CD14-positive monocyte (primary cell): ENCODE results near the gene GABARAPL1. TPM values are rescaled to one million over a fixed set of nuclear protein-coding genes. Genes with fewer than 3 reads are reported as not detected.

Experiments used
- DNase-seq, 3 donors: peaks; one replicate each; pipeline ENCODE4 v3.0.0-alpha.2; 2011 to 2022
- H2AFZ ChIP-seq: 2 replicates; pipeline ENCODE4 v1.6.0; 2012; ENCODE audit warnings: mild to moderate bottlenecking, low read depth, low read length, inconsistent platforms; ENCODE audit not compliant: insufficient read depth, poor library complexity, severe bottlenecking
- H3K27ac ChIP-seq, 2 donors: 1 replicate in 1 of 2; 2 replicates in 1 of 2; pipeline ENCODE4 v1.5.1; 2012 to 2013; ENCODE audit warnings: low read length in 2 of 2, control low read depth in 1 of 2, inconsistent platforms in 1 of 2, low read depth in 1 of 2, mild to moderate bottlenecking in 1 of 2
- H3K27me3 ChIP-seq, 2 donors: one replicate each; pipeline versions ENCODE4 v1.6.0 to v1.6.1; 2011 to 2013; ENCODE audit warnings: low read length in 2 of 2; ENCODE audit not compliant: control insufficient read depth in 2 of 2, insufficient read depth in 2 of 2
- H3K36me3 ChIP-seq, 2 donors: replicated peaks in 1 of 2; 1 replicate in 1 of 2; 2 replicates in 1 of 2; pipeline versions ENCODE4 v1.5.1 to v1.6.1; 2012 to 2013; ENCODE audit warnings: low read length in 2 of 2, control low read depth in 1 of 2, inconsistent platforms in 1 of 2, mild to moderate bottlenecking in 1 of 2; ENCODE audit not compliant: insufficient read depth in 2 of 2, control insufficient read depth in 1 of 2
- H3K4me1 ChIP-seq, 2 donors: 1 replicate in 1 of 2; 2 replicates in 1 of 2; pipeline versions ENCODE4 v1.5.1 to v1.6.1; 2012 to 2013; ENCODE audit warnings: low read length in 2 of 2, control low read depth in 1 of 2, inconsistent platforms in 1 of 2, mild to moderate bottlenecking in 1 of 2, moderate library complexity in 1 of 2; ENCODE audit not compliant: insufficient read depth in 2 of 2, control insufficient read depth in 1 of 2
- H3K4me2 ChIP-seq: replicated peaks from 2 replicates; pipeline ENCODE3; 2012; ENCODE audit warnings: low read length, moderate library complexity, mild to moderate bottlenecking; ENCODE audit not compliant: poor library complexity, severe bottlenecking; ENCODE audit errors: extremely low read depth
- H3K4me3 ChIP-seq, 3 experiments: fragments of 200-600 bp in 1 of 3; sonication (generic) in 1 of 3; replicated peaks in 1 of 3; 1 replicate in 2 of 3; 2 replicates in 1 of 3; pipeline ENCODE4 v1.5.1; 2011 to 2013; ENCODE audit warnings: low read length in 3 of 3, mild to moderate bottlenecking in 3 of 3, control low read depth in 2 of 3, low read depth in 2 of 3, inconsistent platforms in 1 of 3, moderate library complexity in 1 of 3
- H3K79me2 ChIP-seq: 2 replicates; pipeline ENCODE4 v1.6.0; 2012; ENCODE audit warnings: mild to moderate bottlenecking, control low read depth, inconsistent platforms, low read length, moderate library complexity; ENCODE audit not compliant: insufficient read depth
- H3K9ac ChIP-seq: 2 replicates; pipeline ENCODE4 v1.6.0; 2017; ENCODE audit warnings: low read length, mild to moderate bottlenecking; ENCODE audit not compliant: insufficient read depth, poor library complexity, severe bottlenecking
- H3K9me3 ChIP-seq, 2 donors: replicated peaks in 1 of 2; 1 replicate in 1 of 2; 2 replicates in 1 of 2; pipeline versions ENCODE4 v1.5.1 to v1.6.1; 2012 to 2013; ENCODE audit warnings: low read length in 2 of 2, control low read depth in 1 of 2; ENCODE audit not compliant: control insufficient read depth in 1 of 2, insufficient read depth in 1 of 2
- H4K20me1 ChIP-seq: 2 replicates; pipeline ENCODE4 v1.6.0; 2012; ENCODE audit warnings: mild to moderate bottlenecking, low read length, control low read depth, moderate library complexity; ENCODE audit not compliant: insufficient read depth
- H3K27ac Mint-ChIP-seq, 7 donors: one replicate each; pipeline ENCODE4 v1.8.0; 2020; ENCODE audit warnings: mild to moderate bottlenecking in 7 of 7, mixed read lengths in 7 of 7, moderate library complexity in 6 of 7, inconsistent platforms in 2 of 7
- H3K27me3 Mint-ChIP-seq, 3 donors: one replicate each; pipeline ENCODE4 v1.8.0; 2021 to 2022; ENCODE audit warnings: low read depth in 3 of 3, mild to moderate bottlenecking in 3 of 3, mixed read lengths in 3 of 3, moderate library complexity in 3 of 3, inconsistent platforms in 1 of 3
- H3K36me3 Mint-ChIP-seq, 2 donors: one replicate each; pipeline ENCODE4 v1.8.0; 2020; ENCODE audit warnings: mixed read lengths in 2 of 2, inconsistent platforms in 1 of 2, mild to moderate bottlenecking in 1 of 2
- H3K4me1 Mint-ChIP-seq: one replicate; pipeline ENCODE4 v1.8.0; 2020; ENCODE audit warnings: mild to moderate bottlenecking, mixed read lengths
- H3K4me3 Mint-ChIP-seq, 2 donors: one replicate each; pipeline ENCODE4 v1.8.0; 2020; ENCODE audit warnings: mild to moderate bottlenecking in 2 of 2, mixed read lengths in 2 of 2, moderate library complexity in 1 of 2
- H3K9me3 Mint-ChIP-seq, 7 donors: one replicate each; pipeline ENCODE4 v1.8.0; 2020 to 2022; ENCODE audit warnings: mixed read lengths in 7 of 7, mild to moderate bottlenecking in 6 of 7, moderate library complexity in 6 of 7, inconsistent platforms in 2 of 7
- CTCF ChIP-seq: fragments of 200-600 bp; IDR thresholded peaks from one replicate; pipeline ENCODE4 v1.8.0; 2022; ENCODE audit warnings: antibody characterized with exemption, mild to moderate bottlenecking
- WGBS: methylation state at CpG from one replicate; pipeline ENCODE4 v1.1.5; 2013; ENCODE audit warnings: missing lambda C conversion rate; ENCODE audit not compliant: insufficient coverage; 5-methylcytosine and 5-hydroxymethylcytosine counted together
- intact Hi-C, 2 donors: fragments of 100-400 bp; cut with micrococcal nuclease; formaldehyde crosslinking; loops; one replicate each; pipeline versions ENCODE4 v1.15.0 to v1.15.1; 2023
- polyA plus RNA-seq, 3 donors: library from polyadenylated mRNA; depleted of rRNA in 1 of 3; unstranded in 2 of 3; stranded (reverse) in 1 of 3; fragments of 300-500 nt in 2 of 3; fragments of >200 nt in 1 of 3; fragmentation: Illumina TruSeq in 2 of 3; gene quantifications; 1 replicate in 2 of 3; 2 replicates in 1 of 3; pipeline ENCODE4 v1.2.3, GENCODE V29; 2012 to 2021

GABARAPL1 gene
- polyA plus RNA-seq, 3 donors: 13.1 to 291 (median 15.5) TPM

- Histone ChIP-seq H3K9me3 (peaks cover 0 to 3% of the 10 kb centered on the region in 2 donors), H3K36me3 (no peaks in the 10 kb centered on the region), H3K27me3 (peaks cover 9% of the 10 kb centered on the region in 2 donors), H4K20me1 (no peaks in the 10 kb centered on the region), H3K4me3 (no peak overlapping the region), H3K9ac (no peak overlapping the region), H3K4me2 (no peak overlapping the region), H3K4me1 (no peaks in the 10 kb centered on the region), H3K27ac (no peak overlapping the region), H2AFZ (no peak overlapping the region), H3K79me2 (no peaks in the 10 kb centered on the region)
- peaks cover 6% of the 10 kb centered on the region for H3K4me1 Mint-ChIP-seq
- H3K27me3 Mint-ChIP-seq: peaks cover 10 to 32% (median 20%) of the 10 kb centered on the region in 3 donors
- WGBS: no CpG with 5 or more reads among the region's 4 CpGs
- peaks cover 2 to 29% (median 14%) of the 10 kb centered on the region in 7 donors for H3K9me3 Mint-ChIP-seq
- DNase-seq: no peak
- intact Hi-C loops: no loop called here
- no peaks in the 10 kb centered on the region for H3K36me3 Mint-ChIP-seq
- no peak overlapping the region for H3K4me3 Mint-ChIP-seq
- no peak for TF ChIP-seq CTCF
- no peak overlapping the region for H3K27ac Mint-ChIP-seq
These were observed 39.5 kb downstream of the GABARAPL1 start for GRCh38 chr12:10252201-10252600.

- Mint-ChIP-seq H3K4me1 (no peaks in the 10 kb centered on the region), H3K4me3 (no peak overlapping the region)
These were observed 43.4 kb downstream of the GABARAPL1 start for GRCh38 chr12:10256064-10256463.

More at GRCh38 chr12:10256064-10256463, 43.4 kb downstream of the GABARAPL1 start:
- no peak overlapping the region for H3K4me2 ChIP-seq
- H2AFZ ChIP-seq: no peak overlapping the region
- H3K9ac ChIP-seq: no peak overlapping the region
- no peaks in the 10 kb centered on the region for H3K79me2 ChIP-seq
- H3K4me1 ChIP-seq: no peaks in the 10 kb centered on the region
- TF ChIP-seq CTCF: no peak
- no peaks in the 10 kb centered on the region for H3K36me3 Mint-ChIP-seq
- peaks cover 0 to 3% of the 10 kb centered on the region in 2 donors for H3K9me3 ChIP-seq
- no peak for DNase-seq
- no peak overlapping the region for H3K27ac ChIP-seq
- H3K4me3 ChIP-seq: no peak overlapping the region
- no peaks in the 10 kb centered on the region for H4K20me1 ChIP-seq
- intact Hi-C loops: no loop called here
- no peaks in the 10 kb centered on the region for H3K36me3 ChIP-seq
- H3K27me3 ChIP-seq: no peaks in the 10 kb centered on the region
- H3K9me3 Mint-ChIP-seq: peaks cover 2 to 29% (median 12%) of the 10 kb centered on the region in 7 donors
- H3K27ac Mint-ChIP-seq: no peak overlapping the region
- peaks cover 0 to 5% (median 2%) of the 10 kb centered on the region in 3 donors for H3K27me3 Mint-ChIP-seq
